Measurements from ENCODE around the gene XIAP.

GRCh38 chrX:123834116-123834515 lies 25.7 kb upstream of the XIAP start:
- TF ChIP-seq, protein P1, sequence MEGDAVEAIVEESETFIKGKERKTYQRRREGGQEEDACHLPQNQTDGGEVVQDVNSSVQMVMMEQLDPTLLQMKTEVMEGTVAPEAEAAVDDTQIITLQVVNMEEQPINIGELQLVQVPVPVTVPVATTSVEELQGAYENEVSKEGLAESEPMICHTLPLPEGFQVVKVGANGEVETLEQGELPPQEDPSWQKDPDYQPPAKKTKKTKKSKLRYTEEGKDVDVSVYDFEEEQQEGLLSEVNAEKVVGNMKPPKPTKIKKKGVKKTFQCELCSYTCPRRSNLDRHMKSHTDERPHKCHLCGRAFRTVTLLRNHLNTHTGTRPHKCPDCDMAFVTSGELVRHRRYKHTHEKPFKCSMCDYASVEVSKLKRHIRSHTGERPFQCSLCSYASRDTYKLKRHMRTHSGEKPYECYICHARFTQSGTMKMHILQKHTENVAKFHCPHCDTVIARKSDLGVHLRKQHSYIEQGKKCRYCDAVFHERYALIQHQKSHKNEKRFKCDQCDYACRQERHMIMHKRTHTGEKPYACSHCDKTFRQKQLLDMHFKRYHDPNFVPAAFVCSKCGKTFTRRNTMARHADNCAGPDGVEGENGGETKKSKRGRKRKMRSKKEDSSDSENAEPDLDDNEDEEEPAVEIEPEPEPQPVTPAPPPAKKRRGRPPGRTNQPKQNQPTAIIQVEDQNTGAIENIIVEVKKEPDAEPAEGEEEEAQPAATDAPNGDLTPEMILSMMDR (IDR thresholded peaks at IDR 0.05): no peak
- TF ChIP-seq POLR2A (IDR thresholded peaks at IDR 0.05): no peak
